Measurements from ENCODE around the gene SNCB.

The SNCB gene

DNA sequence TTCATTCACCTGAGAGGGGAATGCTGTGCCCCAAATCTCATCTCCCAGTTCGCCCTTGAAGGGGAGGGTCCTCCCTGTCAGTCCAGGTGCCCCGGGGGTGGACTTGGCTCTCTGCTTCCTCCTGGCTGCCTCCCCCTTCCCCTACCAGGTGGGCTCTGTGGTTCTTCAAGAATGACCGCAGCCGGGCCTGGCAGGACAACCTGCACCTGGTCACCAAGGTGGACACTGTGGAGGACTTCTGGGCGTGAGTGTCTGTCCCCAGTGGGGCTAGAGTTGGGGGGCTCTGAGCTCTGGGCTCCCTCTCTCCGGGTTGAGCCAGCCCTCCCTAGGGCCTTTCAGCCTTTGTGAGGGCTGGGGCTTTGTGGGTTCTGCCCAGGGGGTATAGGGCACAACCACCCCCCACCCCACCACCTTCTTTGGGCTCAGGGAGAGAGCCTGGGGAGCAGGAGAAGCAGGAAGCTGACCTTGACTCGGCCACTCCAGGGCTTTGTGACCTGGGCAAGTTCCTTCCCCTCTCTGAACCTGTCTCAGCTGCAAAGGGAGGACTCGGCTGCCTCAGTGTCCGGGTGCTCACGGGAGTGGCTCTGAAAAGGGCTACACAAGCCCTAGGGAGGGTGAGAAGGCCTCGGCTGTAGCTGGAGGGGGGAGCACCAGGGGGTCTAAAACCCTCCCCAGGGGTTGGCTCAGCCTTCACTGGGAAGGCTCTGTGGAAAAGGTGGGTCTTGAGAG, 13.3 kb upstream of the SNCB start:
- no peak for DNase-seq

DNA sequence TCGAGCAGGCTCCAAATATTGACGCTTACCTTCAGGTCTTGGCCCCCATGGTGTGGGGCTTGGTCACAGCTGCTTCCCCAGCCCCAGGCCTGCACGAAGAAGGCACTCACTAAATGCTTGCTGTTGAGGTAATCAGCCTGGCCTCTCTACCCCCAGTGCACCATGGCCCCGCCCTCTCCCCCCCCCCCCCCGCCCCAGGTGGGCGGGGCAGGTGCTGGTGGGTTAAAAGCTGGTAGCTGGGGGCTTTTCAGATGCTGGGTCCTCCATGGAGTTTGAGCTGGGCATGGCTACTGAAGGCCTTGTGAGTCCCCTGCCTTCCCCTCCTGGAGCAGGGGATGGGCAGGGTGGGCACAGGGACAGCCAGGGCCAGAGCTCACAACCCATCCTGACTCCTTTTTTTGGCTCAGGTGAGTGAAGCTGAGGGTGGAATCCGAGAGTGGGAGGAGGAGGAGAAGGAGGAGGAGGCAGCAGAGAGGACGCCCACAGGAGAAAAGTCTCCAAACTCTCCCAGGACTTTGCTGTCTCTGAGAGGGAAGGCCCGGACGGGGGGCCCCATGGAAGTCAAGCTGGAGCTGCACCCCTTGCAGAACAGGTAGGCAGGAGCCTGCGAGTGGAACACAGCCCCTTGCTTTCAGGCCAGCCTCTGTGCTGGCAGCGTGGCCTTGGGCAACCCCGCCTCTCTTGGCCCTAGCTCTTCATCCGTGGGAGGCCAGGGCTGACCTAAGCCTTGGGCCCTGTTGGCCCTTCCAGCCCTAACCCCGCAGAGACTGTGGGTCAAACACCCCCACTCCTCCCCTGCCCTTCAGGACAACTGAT, 12.5 kb upstream of the SNCB start:
- DNase-seq = no peak

DNA sequence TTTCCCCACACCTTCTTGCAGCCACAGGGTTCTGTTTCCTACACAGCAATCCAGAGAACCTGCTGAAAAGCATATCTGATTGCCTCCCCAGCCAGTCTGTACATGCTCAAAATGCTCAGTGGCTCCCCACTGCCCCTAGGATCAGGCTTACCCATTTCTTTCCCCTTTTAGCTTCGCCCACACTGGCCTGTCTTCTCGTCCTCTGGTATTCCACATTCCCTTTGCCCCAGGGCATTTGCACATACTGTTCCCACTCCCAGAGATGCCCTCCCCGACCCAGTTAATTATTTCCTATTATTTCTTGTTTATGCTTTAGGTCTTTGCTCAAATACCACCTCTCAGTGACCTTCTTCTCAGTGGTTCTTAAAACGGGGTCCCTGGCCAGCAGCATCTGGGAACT, 10.3 kb upstream of the SNCB start:
- DNase-seq = no peak

DNA sequence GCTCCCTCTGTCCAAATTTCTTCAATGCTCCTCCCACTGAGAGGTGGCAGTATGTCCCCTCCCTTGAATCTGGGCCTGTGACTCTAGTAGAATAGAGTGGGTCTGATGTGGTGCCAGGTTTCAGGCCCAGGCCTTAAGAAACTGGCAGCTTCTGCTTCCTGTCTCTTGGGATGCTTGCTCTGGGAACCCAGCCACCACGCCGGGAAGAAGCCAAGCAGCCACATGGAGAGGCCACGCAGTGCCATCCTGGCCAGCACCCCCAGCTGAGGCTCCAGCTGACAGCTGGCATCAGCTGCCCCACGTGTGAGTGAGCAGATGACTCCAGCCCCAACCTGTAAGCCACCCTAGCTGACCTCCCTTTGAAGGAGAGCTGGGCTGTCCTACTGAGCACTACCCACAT, 9.6 kb upstream of the SNCB start:
- no peak for DNase-seq

DNA sequence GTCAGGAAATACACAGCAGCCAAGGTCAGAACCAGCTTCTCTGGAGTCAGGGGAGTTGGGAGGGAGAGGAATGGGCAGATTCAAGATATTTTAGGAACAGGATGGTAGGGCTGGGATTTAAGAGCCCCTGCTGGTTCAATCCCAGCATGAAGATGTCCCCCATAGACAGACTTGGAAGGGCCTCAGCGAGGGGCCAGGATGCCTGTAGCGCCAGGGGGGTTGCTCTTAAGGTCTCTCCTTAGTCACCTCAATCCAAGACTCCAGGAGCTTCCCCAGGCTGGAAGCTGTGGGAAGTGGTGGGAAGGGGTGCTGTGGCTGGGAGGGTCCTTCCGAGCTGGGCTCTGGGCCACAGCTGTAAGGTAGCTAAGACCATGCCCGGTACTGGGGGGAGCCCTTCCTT, 8.9 kb upstream of the SNCB start:
- DNase-seq = no peak

DNA sequence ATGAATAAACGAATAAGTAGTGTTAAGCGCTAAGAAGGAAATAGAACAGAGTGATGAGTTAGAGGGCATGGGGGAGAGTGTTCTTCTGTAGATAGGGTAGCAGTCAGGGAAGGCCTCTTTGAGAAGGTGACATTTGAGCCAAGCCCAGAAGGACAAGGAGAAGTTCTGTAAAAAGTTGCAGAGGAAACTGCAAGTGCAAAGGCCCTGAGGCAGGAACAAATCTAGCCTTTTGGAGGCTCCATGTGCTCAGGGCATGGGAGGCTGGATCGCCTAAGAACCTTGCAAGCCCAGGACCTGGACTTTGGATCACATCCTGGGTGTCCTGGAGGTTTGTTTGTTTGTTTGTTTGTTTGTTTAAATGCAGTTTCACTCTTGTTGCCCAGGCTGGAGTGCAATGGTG, 8.1 kb upstream of the SNCB start:
- DNase-seq = no peak

DNA sequence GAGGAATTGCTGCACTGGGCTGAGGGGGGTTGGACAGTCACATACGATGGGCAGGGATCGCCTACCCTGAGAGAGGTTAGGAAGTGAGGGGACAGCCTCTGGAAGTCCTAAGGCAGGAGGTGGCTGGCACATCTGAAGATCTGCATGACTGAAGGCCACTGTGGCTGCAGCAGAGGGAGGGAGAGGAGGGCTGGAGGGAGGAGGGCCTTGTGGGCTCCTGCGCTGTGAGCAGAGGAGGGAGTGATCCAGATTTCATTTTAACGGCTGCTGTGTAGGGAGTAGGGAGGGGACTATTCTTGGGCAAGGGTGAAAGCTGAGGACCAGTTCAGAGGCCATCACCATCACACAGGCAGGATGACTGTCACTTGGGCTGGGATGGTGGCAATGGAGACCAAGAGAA, 7.2 kb upstream of the SNCB start:
- no peak for DNase-seq

DNA sequence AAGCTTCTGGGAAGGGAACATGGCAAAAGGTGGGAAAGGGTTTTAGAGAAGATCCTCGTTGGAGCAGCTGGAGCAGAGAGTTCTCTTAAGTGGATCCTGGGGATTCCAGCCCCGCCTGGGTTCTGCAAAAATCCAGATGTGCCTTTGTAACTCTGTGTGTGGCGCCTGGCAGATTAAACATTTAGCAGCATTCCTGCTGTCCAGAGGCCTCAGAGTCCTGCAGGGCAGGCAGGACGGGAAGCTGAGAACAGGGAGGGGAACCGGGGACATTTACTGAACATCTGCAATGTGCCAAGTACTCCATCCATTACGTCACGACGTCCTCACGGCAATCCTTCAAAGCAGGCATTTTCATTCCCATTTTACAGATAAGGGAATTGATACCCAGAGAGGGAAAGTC, 6.1 kb upstream of the SNCB start:
- DNase-seq = no peak

DNA sequence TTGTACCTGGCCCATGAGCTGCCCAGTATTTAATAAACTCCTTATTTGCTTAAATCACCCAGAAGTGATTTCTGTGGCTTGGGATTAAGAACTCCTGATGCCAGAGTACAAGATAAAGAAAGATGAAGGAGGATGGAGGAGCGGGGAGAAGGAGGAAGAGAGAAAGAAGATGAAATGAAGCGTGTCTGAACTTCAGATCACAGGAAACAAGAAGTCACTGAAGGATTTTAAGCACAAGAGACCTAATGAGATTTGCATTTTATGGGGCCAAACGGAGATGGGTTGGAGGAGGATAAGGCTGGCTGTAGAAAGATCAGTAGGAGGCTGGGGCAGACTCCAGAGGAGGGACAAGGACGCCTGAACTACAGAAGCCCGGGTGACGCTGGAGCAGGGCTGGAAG, 3.3 kb upstream of the SNCB start:
- no peak for DNase-seq

DNA sequence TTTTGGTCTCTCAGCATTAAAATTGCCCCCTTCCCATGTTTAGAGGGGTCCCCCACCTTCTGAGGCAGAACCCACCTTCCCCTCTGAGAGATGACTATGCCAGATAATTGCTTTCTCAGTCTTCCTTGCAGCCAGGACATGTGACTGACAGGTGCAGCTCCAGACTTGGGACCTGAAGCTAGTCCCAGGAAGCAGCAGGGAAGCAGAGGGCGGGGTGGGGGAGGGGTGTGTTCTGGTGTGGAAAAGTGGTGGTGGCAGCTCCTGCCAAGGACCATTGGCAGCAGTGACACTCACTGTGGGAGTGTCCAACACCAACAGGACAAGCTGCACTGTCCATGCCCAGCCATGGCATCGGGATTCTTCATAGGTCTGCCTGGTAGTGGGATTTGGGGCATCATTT, 2.4 kb upstream of the SNCB start:
- DNase-seq = no peak

DNA sequence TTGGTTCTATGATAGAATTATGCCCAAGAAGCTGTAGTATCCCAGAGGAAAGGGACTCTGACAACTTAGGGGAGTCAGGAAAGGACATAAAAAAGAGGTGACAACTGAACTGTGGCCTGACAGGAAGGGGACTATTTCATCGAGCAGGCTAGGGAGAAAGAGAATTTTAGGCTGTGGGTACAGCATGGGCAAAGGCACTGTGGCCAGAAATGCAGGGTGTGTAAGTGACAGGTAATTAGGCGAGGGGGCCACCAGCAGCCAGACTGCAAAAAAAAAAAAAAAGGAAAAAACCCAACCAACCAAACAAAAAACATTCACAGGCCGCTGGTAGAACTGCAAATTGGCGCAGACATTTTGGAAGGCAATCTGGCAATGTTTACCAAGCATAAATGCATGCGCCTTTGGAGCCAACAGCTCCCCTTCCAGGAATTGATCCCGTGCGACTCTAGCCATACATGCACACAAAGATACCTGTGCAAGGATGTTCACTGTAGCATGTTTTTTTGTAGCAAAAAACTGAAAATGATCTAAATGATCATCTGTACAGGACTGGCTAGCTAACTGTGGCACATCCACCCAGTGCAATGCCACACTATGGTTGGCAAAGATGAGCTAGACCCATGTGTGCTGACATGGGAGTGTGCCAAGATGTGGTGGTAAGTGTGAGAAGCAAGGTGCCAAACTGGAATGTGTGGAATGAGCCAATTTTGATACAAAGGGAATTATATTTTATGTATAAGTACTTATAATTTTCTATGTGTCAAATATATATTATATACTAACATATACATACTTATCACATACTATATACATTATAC, 1.3 kb upstream of the SNCB start:
- no peak for DNase-seq

DNA sequence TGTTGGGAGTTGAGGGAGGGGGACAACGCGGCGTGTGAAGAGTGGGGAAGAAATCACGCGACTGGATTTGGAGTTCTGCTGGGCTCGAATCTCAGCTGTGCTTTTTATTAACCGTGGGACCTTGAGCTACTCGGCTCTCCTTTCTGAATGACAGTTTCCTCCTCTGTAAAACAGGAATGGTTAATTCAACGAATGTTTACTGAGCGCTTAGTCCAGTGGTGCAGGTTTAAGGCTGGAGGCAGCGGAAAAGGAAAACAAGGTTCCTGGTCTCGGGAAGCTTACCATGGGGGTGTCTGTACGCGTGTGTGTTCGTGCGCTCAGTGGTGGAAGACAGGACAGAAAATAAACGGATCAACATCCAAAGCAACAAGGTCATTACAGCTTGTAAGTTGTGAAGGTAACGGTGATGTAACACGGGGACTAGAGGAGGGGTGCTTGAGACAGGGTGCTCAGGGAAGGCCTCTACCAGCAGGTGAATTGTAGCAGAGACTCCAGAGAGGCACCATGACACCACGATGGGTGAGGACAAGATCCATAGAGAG, 418 bp upstream of the SNCB start:
- no peak for DNase-seq

DNA sequence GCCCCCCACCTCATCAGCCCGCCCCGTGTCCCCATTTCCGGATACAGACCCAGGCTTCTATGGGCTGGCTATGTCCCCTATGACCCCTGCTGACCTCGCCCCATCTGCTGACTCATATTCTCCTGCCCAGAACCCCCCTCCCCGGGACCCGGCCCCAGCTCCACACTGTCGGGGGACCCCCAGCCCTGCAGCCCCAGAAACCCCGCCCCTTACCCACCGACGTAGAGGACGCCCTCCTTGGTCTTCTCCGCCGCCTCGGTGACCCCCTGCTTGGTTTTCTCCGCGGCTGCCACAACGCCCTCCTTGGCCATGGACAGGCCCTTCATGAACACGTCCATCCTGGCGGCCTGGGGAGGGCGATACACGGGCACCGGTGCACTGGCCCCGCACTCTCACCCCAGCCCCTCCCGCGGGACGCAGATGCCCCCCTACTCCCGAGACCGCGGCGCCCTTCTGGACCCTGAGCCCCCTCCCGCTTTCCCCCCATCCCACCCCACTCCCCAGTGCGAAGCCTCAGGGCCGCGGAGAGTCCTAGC, 949 bp downstream of the SNCB start:
- DNase-seq = no peak

DNA sequence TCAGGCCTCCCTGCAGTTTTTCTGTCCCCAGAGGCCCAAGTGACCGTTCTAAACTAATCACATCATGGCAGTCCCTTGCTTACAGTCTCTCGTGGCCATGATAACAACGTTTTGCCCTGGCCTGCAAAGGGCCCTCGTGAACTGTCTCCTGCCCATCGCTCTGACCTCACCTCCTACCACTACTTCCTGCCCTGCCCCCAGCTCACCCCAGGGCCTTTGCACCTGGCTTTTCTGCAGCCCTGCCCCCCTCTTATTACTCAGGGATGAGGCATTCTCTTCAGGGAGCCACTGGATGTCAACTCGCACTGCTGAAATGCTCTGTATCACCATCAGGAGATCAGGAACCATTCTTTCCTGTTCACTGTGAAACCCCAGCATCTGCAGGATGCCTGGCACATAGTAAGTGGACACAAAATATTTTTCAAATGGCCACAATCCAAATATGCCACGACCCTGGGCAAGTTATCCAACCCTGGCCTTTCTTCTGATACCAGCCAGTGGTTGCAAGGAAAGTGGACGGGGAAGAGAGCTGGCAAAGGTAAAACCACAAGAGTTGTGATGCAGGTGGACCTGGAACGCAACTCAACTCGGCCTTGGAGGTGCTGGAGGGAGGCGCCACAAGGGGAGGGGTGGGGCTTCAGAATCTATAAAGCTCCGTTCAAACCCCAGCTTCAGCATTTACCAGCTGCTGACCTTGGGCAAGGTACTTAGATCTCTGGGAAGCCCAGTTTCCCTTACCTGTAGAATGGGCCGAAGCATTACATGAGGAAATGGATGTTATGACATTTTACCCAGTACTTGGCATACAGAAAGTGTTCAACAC, 1.7 kb downstream of the SNCB start:
- DNase-seq = no peak

DNA sequence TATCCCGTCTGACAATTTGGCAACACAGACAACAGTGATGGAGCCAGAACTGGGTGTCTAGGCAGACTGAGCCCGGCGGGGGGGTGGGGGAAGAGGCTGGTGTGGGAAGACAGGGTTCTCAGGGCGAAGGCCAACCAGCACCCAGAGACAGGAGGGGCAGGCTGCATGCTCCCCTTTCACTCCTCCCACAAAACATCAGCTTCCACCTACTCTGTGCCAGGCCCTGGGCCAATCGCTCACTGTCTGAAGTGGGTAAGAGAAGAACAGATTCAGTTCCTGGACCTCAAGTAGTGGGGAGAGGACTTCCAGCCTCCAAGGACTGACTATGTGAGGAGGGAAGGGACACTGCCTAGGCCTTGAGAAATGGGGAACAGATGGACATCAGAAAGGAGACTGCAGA, 2.8 kb downstream of the SNCB start:
- DNase-seq = no peak

DNA sequence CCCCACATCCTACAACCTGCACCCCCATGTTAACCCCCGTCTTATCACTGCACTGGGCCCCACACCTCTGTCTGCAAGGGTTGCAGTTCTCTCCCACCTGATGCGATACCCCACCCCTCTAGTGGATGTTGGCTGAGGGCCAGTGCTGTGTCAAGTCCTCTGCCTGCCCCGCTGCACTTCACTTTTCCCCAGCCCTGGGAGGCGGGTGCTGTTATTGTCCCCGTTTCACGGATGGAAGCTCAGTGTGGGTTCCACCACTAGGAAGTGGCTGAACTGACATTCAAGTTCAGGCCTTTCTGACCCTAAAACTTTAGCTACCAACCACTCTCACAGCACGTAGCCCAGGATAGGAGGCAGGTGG, 3.5 kb downstream of the SNCB start:
- DNase-seq = no peak

DNA sequence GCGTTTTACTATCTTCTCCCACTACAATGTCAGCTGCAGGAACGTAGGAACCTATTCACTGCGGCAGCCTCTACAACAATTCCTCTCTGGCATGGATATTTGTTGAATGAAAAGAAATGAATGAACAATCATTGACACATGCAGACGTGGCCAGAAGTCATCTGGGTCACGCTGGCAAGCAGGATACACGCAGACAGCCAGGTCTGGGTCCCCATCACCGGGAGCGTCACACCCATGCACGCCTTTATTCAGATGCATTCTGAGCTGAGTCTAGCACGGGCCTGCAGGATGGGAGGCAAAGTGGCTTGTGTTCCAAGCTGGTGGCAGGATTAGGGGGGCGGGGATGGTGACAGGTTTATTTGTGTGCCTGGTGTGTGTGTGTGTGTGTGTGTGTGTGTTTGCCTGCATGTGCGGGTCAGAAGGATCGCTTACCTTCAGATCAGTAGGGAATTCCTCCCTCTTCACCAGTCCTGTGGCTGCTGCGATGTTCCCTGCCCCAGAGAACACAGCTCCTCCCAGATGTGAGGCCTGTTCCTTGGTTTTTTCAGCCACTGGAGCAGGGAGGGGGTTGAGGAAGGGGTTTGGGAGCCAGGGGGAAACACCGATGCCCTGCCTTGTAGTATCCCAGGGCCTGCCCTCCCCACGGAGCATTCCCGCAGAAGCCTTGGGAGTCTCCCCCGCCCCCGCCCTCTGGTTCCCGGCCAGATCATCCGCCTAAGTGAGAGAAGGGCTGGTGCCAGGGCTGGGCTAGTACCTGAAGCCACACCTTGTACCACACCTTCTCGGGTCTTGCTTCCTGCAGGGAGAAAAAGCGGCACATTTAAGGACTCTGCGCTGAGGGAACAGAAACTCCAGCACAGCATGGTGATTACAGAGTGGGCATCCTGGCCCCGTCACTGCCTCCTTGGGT, 4.1 kb downstream of the SNCB start:
- DNase-seq = no peak

DNA sequence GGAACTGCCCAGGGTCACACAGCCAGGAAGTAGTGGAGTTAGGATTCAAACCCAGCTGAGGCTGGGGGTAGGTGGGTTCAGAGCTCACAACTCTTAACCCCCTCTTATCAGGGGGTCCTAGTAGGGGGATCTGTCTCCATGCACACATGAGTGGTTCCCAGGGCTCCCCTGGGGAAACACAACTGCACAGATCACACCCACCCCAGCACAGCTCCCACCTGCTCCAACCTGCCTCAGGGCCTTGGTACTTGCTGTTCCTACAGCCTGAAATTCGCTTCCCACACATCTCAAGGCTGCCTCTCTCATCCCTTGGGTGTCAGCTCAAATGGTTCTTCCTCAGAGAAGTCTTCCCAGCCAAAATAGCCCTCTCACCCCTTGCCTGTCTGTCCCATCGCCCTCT, 4.8 kb downstream of the SNCB start:
- no peak for DNase-seq

DNA sequence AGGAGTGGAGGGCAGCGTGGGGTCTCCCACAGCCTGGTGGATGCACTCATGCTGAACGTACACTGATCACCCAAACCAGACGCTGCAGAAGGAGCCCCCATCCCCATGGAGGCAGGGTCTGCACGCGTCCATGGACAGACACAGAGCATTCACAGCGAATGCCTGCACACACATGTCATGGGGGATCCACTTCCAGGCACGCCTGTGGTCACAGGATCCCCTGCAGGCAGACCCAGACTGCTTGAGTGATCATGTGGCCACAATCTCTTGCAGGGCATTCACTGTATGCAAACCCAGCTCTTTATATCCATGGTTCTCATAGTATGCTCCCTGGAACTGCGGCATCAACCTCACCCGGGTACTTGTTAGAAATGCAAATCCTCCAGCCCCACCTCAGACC, 5.4 kb downstream of the SNCB start:
- no peak for DNase-seq

DNA sequence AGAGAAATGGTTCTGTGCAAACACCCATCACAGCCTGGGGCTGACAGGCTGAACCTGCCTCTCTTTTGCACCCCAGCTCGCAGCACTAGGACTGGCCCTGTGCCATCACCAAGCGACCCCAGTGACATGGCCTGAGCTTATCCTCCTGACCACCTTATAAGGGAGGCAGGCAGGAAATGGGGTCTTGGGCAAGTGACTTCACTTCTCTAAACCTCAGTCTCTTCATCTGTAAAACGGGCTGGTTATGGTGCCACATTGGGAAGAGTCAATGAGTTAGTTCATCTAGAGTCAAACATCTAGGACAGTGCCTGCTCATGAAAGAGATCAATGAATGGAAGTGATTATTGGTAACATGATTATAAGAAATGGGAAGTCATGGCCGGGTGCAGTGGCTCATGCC, 6.2 kb downstream of the SNCB start:
- DNase-seq = no peak

DNA sequence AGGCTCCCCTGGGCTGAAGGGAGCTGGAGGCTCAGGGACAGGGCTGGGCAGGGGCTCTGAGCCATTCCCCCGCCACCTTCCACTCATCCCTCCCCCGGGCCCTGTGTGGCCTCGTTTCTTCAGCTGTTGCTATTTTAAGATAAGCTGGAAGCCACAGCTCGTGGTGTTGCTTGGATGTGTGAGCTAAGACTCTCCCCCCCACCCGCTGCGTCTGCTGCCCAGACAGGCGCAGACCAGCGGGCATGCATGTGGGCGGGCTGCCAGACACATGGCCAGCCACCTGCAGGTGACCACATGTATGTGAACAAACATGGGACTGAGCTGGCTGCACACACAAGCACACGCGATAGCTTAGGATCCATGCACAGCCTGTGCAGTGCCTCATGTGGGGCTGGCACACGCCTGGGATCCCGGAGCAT, 8.7 kb downstream of the SNCB start:
- DNase-seq = no peak

Measured in activated CD4-positive, alpha-beta T cell treated with anti-CD3 and anti-CD28 coated beads, Interleukin-2, Interleukin-6, amounts not matched to agents 100 ng/mL and 50 ng/mL, durations not matched to agents 16 hours and 8 hours (primary cell).